Panc1 (cell line): ENCODE results near the gene OCEL1. TPM values are rescaled to one million over a fixed set of nuclear protein-coding genes. Genes with fewer than 3 reads are reported as not detected.

Experiments
- ATAC-seq: fragments of 200-7000 bp; cut with Tn5 transposase; 2 replicates; pipeline ENCODE4 v1.9.1; 2020; ENCODE audit warnings: mild to moderate bottlenecking, moderate library complexity
- BruUV-seq: library from RNA; stranded (reverse); fragments of 400-500 nt; replicated peaks from 2 replicates; lab custom pipeline; 2021; lab: Mats Ljungman, UMichigan
- CTCF ChIA-PET: fragments of 300-600 bp; sonication (Branson Sonifier 250); formaldehyde crosslinking; loops from one replicate; lab custom pipeline; 2022; ENCODE audit warnings: antibody characterized with exemption; lab: Charles Lee
- POLR2A ChIA-PET: fragments of 300-600 bp; sonication (Branson Sonifier 250); formaldehyde crosslinking; loops from one replicate; lab custom pipeline; 2022; ENCODE audit warnings: antibody characterized with exemption; lab: Charles Lee
- DNase-seq: peaks from one replicate; pipeline ENCODE4 v3.0.0-alpha.2; 2010; ENCODE audit warnings: low read depth, low spot score
- H3K27ac ChIP-seq: 2 replicates; pipeline ENCODE4 v1.5.1; 2011; ENCODE audit warnings: mild to moderate bottlenecking, low read length, inconsistent platforms
- H3K27me3 ChIP-seq: fragments of 200-500 bp; sonication (Bioruptor generic); 2 replicates; pipeline ENCODE4 v1.6.0; 2014; ENCODE audit warnings: low read length, inconsistent platforms; ENCODE audit not compliant: control insufficient read depth, insufficient read depth
- H3K36me3 ChIP-seq: fragments of 200-500 bp; sonication (Bioruptor generic); 2 replicates; pipeline ENCODE4 v1.5.1; 2014; ENCODE audit warnings: inconsistent platforms, mild to moderate bottlenecking, low read length, moderate library complexity; ENCODE audit not compliant: control insufficient read depth, insufficient read depth
- H3K4me1 ChIP-seq: 2 replicates; pipeline ENCODE4 v1.5.1; 2011; ENCODE audit warnings: inconsistent platforms, mild to moderate bottlenecking, low read length, moderate library complexity; ENCODE audit not compliant: control insufficient read depth, insufficient read depth
- H3K4me3 ChIP-seq, 2 experiments: 2 replicates each; pipeline ENCODE4 v1.5.1; 2011 to 2012; ENCODE audit warnings: low read depth in 2 of 2, low read length in 2 of 2, mild to moderate bottlenecking in 2 of 2, inconsistent platforms in 1 of 2, moderate library complexity in 1 of 2
- H3K9me3 ChIP-seq: fragments of 200-500 bp; sonication (Bioruptor generic); 2 replicates; pipeline ENCODE4 v1.5.1; 2014; ENCODE audit warnings: low read depth, mild to moderate bottlenecking, inconsistent platforms, low read length, moderate library complexity; ENCODE audit not compliant: control insufficient read depth, insufficient read depth
- CTCF ChIP-seq: fragments of 450-650 bp; IDR thresholded peaks from 2 replicates; pipeline ENCODE4 v1.5.1; 2017; ENCODE audit warnings: mild to moderate bottlenecking
- POLR2AphosphoS5 ChIP-seq: IDR thresholded peaks from 2 replicates; pipeline ENCODE4 v1.6.1; 2012; ENCODE audit warnings: mild to moderate bottlenecking, low read depth, low read length, moderate library complexity
- REST ChIP-seq, 2 experiments: IDR thresholded peaks; 2 replicates each; pipeline ENCODE4 v1.6.1; 2011 to 2012; ENCODE audit warnings: low read depth in 2 of 2, control low read depth in 1 of 2, low read length in 1 of 2, mild to moderate bottlenecking in 1 of 2, moderate library complexity in 1 of 2; ENCODE audit not compliant: insufficient read depth in 1 of 2
- SIN3A ChIP-seq: IDR thresholded peaks from 2 replicates; pipeline ENCODE4 v1.6.1; 2012; ENCODE audit warnings: low read depth, mild to moderate bottlenecking, low read length, moderate library complexity, borderline replicate concordance; ENCODE audit not compliant: insufficient read depth
- TCF7L2 ChIP-seq: IDR thresholded peaks from 2 replicates; pipeline ENCODE4 v1.6.1; 2011; ENCODE audit warnings: mild to moderate bottlenecking, low read depth, low read length, inconsistent platforms
- in situ Hi-C: cut with HindIII; loops from 2 replicates; pipeline ENCODE4 v1.10.0; 2016; ENCODE audit warnings: low sequenced_read_pairs, low pct_unique_long_range_greater_than_20kb
- intact Hi-C: fragments of 100-400 bp; cut with micrococcal nuclease; formaldehyde crosslinking; loops from one replicate; pipeline ENCODE4 v1.10.0; 2022; ENCODE audit not compliant: unreplicated experiment
- total RNA-seq: library from RNA; stranded (reverse); gene quantifications from one replicate; pipeline ENCODE4 v1.2.1, GENCODE V29; 2021; ENCODE audit not compliant: unreplicated experiment

OCEL1 gene
- total RNA-seq, 1 experiment from 2014 or later: 37.1 TPM

- H3K36me3 ChIP-seq: peaks cover 5% of the 10 kb centered on the region
- CTCF ChIA-PET: interaction anchor here (0.6 kb wide), 1 partner anchor 14 kb away, joined by 3 read pairs; no protein-coding TSS in a partner anchor
- TF ChIP-seq POLR2AphosphoS5: no peak
- TF ChIP-seq TCF7L2: no peak
- TF ChIP-seq REST (IDR thresholded peaks at IDR 0.05; ENCODE audit: insufficient read depth in 1 of 2, low read depth in 2 of 2, low read length in 1 of 2): no peak
- TF ChIP-seq CTCF: no peak
- TF ChIP-seq SIN3A: no peak
- POLR2A ChIA-PET: no interaction called here
- in situ Hi-C loops: no loop called here
- no peaks in the 10 kb centered on the region for H3K27me3 ChIP-seq
- peak overlapping the region in 1 of 2 experiments; percentile 39; a peak in 2 of 4 replicates for H3K4me3 ChIP-seq
- peak overlapping the region; percentile 87 for H3K27ac ChIP-seq
- intact Hi-C loops: no loop called here
- no peaks in the 10 kb centered on the region for H3K9me3 ChIP-seq
- ATAC-seq (no peak), DNase-seq (no peak)
- H3K4me1 ChIP-seq: peaks cover 49% of the 10 kb centered on the region
- BruUV-seq: no TSS peak
Measured at GRCh38 chr19:17240826-17241399, 14.9 kb downstream of the OCEL1 start.

- peaks cover 51% of the 10 kb centered on the region for H3K4me1 ChIP-seq
- BruUV-seq: no TSS peak
- H3K27ac ChIP-seq: peak overlapping the region; percentile 91
- no peaks in the 10 kb centered on the region for H3K27me3 ChIP-seq
- in situ Hi-C loops: no loop called here
- TF ChIP-seq TCF7L2: 0 out of 2 replicates have a peak, but pooled peaks have one; percentile 32
- no peak for TF ChIP-seq REST (IDR thresholded peaks at IDR 0.05; ENCODE audit: insufficient read depth in 1 of 2, low read depth in 2 of 2, low read length in 1 of 2)
- ATAC-seq: no peak
- intact Hi-C loops: no loop called here
- POLR2A ChIA-PET: interaction anchor here (1.0 kb wide), 1 partner anchor 17 kb away, joined by 3 read pairs; no protein-coding TSS in a partner anchor
- DNase-seq: no peak
- CTCF ChIA-PET: interaction anchor here (0.6 kb wide), 1 partner anchor 63 kb away, joined by 6 read pairs; no protein-coding TSS in a partner anchor
- no peaks in the 10 kb centered on the region for H3K9me3 ChIP-seq
- H3K4me3 ChIP-seq: peak overlapping the region; percentile 83 to 84
- H3K36me3 ChIP-seq: peaks cover 5% of the 10 kb centered on the region
Measured at GRCh38 chr19:17242431-17243208, 16.6 kb downstream of the OCEL1 start.
